Measurements from ENCODE around the gene PINK1. TPM values are rescaled to one million over a fixed set of nuclear protein-coding genes. Genes with fewer than 3 reads are reported as not detected.

The PINK1 gene
- total RNA-seq, 2 experiments from 2014 or later = 4.4 to 4.8 TPM

- peak overlapping the region; percentile 49 for H3K27ac Mint-ChIP-seq
- H3K36me3 Mint-ChIP-seq = peaks cover 50% of the 10 kb centered on the region
- no peak overlapping the region for H3K4me3 Mint-ChIP-seq
- no peaks in the 10 kb centered on the region for H3K9me3 Mint-ChIP-seq
- no peak for DNase-seq
- intact Hi-C loops (cut with micrococcal nuclease) = no loop called here
- H3K4me1 Mint-ChIP-seq (ENCODE audit: low read depth) = peaks cover 38% of the 10 kb centered on the region
- H3K27me3 Mint-ChIP-seq = no peaks in the 10 kb centered on the region
- ChIA-PET CTCF (interaction anchor here (1.5 kb wide), 1 partner anchor 23 kb away, joined by 4 read pairs; no protein-coding TSS in a partner anchor), POLR2A (no interaction called here)
Observed at GRCh38 chr1:20657024-20657423, 23.8 kb downstream of the PINK1 start.

GRCh38 chr1:20658166-20658915 is 25.1 kb downstream of the PINK1 start:
- CTCF ChIA-PET = interaction anchor here (1.7 kb wide), 1 partner anchor 25 kb away, joined by 10 read pairs; the partner anchor contains the start of gene PINK1
- intact Hi-C loops (cut with micrococcal nuclease) = no loop called here
- Mint-ChIP-seq H3K36me3 (peaks cover 39% of the 10 kb centered on the region), H3K9me3 (no peaks in the 10 kb centered on the region), H3K27ac (peak overlapping the region; percentile 98), H3K4me3 (no peak overlapping the region), H3K4me1 (ENCODE audit: low read depth) (peaks cover 46% of the 10 kb centered on the region), H3K27me3 (no peaks in the 10 kb centered on the region)
- POLR2A ChIA-PET = interaction anchor here (0.6 to 1.0 kb wide), 2 partner anchors 10 to 1423 kb away, joined by 3 read pairs; no protein-coding TSS in a partner anchor
- DNase-seq = no peak

GRCh38 chr1:20660363-20660762 is 27.1 kb downstream of the PINK1 start:
- POLR2A ChIA-PET = no interaction called here
- H3K27ac Mint-ChIP-seq = peak overlapping the region; percentile 98
- no peaks in the 10 kb centered on the region for H3K27me3 Mint-ChIP-seq
- no peaks in the 10 kb centered on the region for H3K9me3 Mint-ChIP-seq
- H3K4me1 Mint-ChIP-seq (ENCODE audit: low read depth) = peaks cover 46% of the 10 kb centered on the region
- intact Hi-C loops (cut with micrococcal nuclease) = loop anchor here (2.0 to 5.0 kb wide), 3 partner anchors 72 to 632 kb away; partner anchors contain the start of genes ECE1, HP1BP3 and SH2D5
- H3K4me3 Mint-ChIP-seq = peak overlapping the region; percentile 100
- peaks cover 31% of the 10 kb centered on the region for H3K36me3 Mint-ChIP-seq
- CTCF ChIA-PET = interaction anchor here (1.0 to 2.0 kb wide), 5 partner anchors 9 to 138 kb away, joined by 3 to 14 read pairs (median 3); partner anchors contain the start of gene PINK1
- no peak for DNase-seq

GRCh38 chr1:20660847-20661206 is 27.6 kb downstream of the PINK1 start:
- Mint-ChIP-seq H3K36me3 (peaks cover 29% of the 10 kb centered on the region), H3K27me3 (no peaks in the 10 kb centered on the region), H3K9me3 (no peaks in the 10 kb centered on the region), H3K27ac (peak overlapping the region; percentile 98), H3K4me1 (ENCODE audit: low read depth) (peaks cover 46% of the 10 kb centered on the region), H3K4me3 (peak overlapping the region; percentile 100)
- ChIA-PET CTCF (interaction anchor here (0.9 to 2.0 kb wide), 10 partner anchors 10 to 534 kb away, joined by 3 to 14 read pairs (median 4); partner anchors contain the start of gene PINK1), POLR2A (no interaction called here)
- intact Hi-C loops (cut with micrococcal nuclease) = loop anchor here (2.0 to 5.0 kb wide), 3 partner anchors 71 to 631 kb away; partner anchors contain the start of genes ECE1, HP1BP3 and SH2D5
- DNase-seq = peak; percentile 42

- intact Hi-C loops (cut with micrococcal nuclease) = loop anchor here (2.0 to 5.0 kb wide), 3 partner anchors 71 to 631 kb away; partner anchors contain the start of genes ECE1, HP1BP3 and SH2D5
- H3K27me3 Mint-ChIP-seq = no peaks in the 10 kb centered on the region
- peaks cover 46% of the 10 kb centered on the region for H3K4me1 Mint-ChIP-seq (ENCODE audit: low read depth)
- H3K9me3 Mint-ChIP-seq = no peaks in the 10 kb centered on the region
- DNase-seq = peak; percentile 98
- POLR2A ChIA-PET = no interaction called here
- peaks cover 28% of the 10 kb centered on the region for H3K36me3 Mint-ChIP-seq
- H3K27ac Mint-ChIP-seq = peak within 1 kb of the TSS; percentile 98
- CTCF ChIA-PET = interaction anchor here (0.7 to 2.0 kb wide), 10 partner anchors 10 to 534 kb away, joined by 3 to 14 read pairs (median 4); partner anchors contain the start of gene PINK1
- peak within 1 kb of the TSS; percentile 100 for H3K4me3 Mint-ChIP-seq
Observed at GRCh38 chr1:20661207-20662109, 28.2 kb downstream of the PINK1 start, which contains the start of gene DDOST. Gene DDOST, minus strand, starts transcription at chr1:20661369. Its CDS starts 19 bp downstream, at chr1:20661350.

- CTCF ChIA-PET = interaction anchor here (0.7 to 2.0 kb wide), 5 partner anchors 11 to 533 kb away, joined by 3 to 4 read pairs (median 4); no protein-coding TSS in a partner anchor
Observed at GRCh38 chr1:20662110-20662475, 28.8 kb downstream of the PINK1 start.

GRCh38 chr1:20663365-20663764 is 30.1 kb downstream of the PINK1 start:
- no peak overlapping the region for H3K27ac Mint-ChIP-seq
- ChIA-PET CTCF (no interaction called here), POLR2A (no interaction called here)
- H3K4me1 Mint-ChIP-seq (ENCODE audit: low read depth) = peaks cover 35% of the 10 kb centered on the region
- no peak for DNase-seq
- no peak overlapping the region for H3K4me3 Mint-ChIP-seq
- intact Hi-C loops (cut with micrococcal nuclease) = loop anchor here (5.0 kb wide), 2 partner anchors 69 to 629 kb away; partner anchors contain the start of genes ECE1 and SH2D5
- H3K27me3 Mint-ChIP-seq = no peaks in the 10 kb centered on the region
- no peaks in the 10 kb centered on the region for H3K9me3 Mint-ChIP-seq
- H3K36me3 Mint-ChIP-seq = peaks cover 15% of the 10 kb centered on the region

More at GRCh38 chr1:20662110-20662475, 28.8 kb downstream of the PINK1 start:
- peaks cover 24% of the 10 kb centered on the region for H3K36me3 Mint-ChIP-seq
- H3K4me1 Mint-ChIP-seq (ENCODE audit: low read depth) = peaks cover 43% of the 10 kb centered on the region
- intact Hi-C loops (cut with micrococcal nuclease) = loop anchor here (5.0 kb wide), 2 partner anchors 70 to 630 kb away; partner anchors contain the start of genes ECE1 and SH2D5
- peak overlapping the region; percentile 98 for H3K27ac Mint-ChIP-seq
- H3K9me3 Mint-ChIP-seq = no peaks in the 10 kb centered on the region
- H3K4me3 Mint-ChIP-seq = peak overlapping the region; percentile 100
- DNase-seq = no peak
- no peaks in the 10 kb centered on the region for H3K27me3 Mint-ChIP-seq
- POLR2A ChIA-PET = no interaction called here

GRCh38 chr1:20663969-20664715 is 30.9 kb downstream of the PINK1 start:
- Mint-ChIP-seq H3K27me3 (no peaks in the 10 kb centered on the region), H3K36me3 (peaks cover 13% of the 10 kb centered on the region), H3K9me3 (no peaks in the 10 kb centered on the region), H3K27ac (no peak overlapping the region), H3K4me1 (ENCODE audit: low read depth) (peaks cover 29% of the 10 kb centered on the region), H3K4me3 (no peak overlapping the region)
- ChIA-PET CTCF (no interaction called here), POLR2A (no interaction called here)
- DNase-seq = no peak
- intact Hi-C loops (cut with micrococcal nuclease) = loop anchor here (5.0 kb wide), 2 partner anchors 68 to 628 kb away; partner anchors contain the start of genes ECE1 and SH2D5

GRCh38 chr1:20665726-20666125 is 32.5 kb downstream of the PINK1 start:
- CTCF ChIA-PET = interaction anchor here (1.2 kb wide), 1 partner anchor 31 kb away, joined by 3 read pairs; no protein-coding TSS in a partner anchor
- Mint-ChIP-seq H3K27ac (no peak overlapping the region), H3K36me3 (peaks cover 4% of the 10 kb centered on the region), H3K4me1 (ENCODE audit: low read depth) (peaks cover 14% of the 10 kb centered on the region), H3K4me3 (no peak overlapping the region), H3K9me3 (no peaks in the 10 kb centered on the region), H3K27me3 (no peaks in the 10 kb centered on the region)
- intact Hi-C loops (cut with micrococcal nuclease) = no loop called here
- DNase-seq = no peak
- POLR2A ChIA-PET = no interaction called here

GRCh38 chr1:20666146-20666545 is 32.9 kb downstream of the PINK1 start:
- Mint-ChIP-seq H3K9me3 (no peaks in the 10 kb centered on the region), H3K27ac (no peak overlapping the region), H3K4me3 (no peak overlapping the region), H3K27me3 (no peaks in the 10 kb centered on the region), H3K36me3 (peaks cover 1% of the 10 kb centered on the region), H3K4me1 (ENCODE audit: low read depth) (peaks cover 13% of the 10 kb centered on the region)
- CTCF ChIA-PET = interaction anchor here (1.2 kb wide), 1 partner anchor 31 kb away, joined by 3 read pairs; no protein-coding TSS in a partner anchor
- DNase-seq = no peak
- POLR2A ChIA-PET = no interaction called here
- intact Hi-C loops (cut with micrococcal nuclease) = no loop called here

- Mint-ChIP-seq H3K36me3 (no peaks in the 10 kb centered on the region), H3K4me3 (no peak overlapping the region), H3K9me3 (no peaks in the 10 kb centered on the region), H3K27ac (no peak overlapping the region), H3K4me1 (ENCODE audit: low read depth) (peaks cover 12% of the 10 kb centered on the region), H3K27me3 (no peaks in the 10 kb centered on the region)
- DNase-seq = peak; percentile 44
- ChIA-PET CTCF (interaction anchor here (0.6 to 1.5 kb wide), 3 partner anchors 30 to 81 kb away, joined by 3 read pairs; no protein-coding TSS in a partner anchor), POLR2A (no interaction called here)
- intact Hi-C loops (cut with micrococcal nuclease) = no loop called here
Observed at GRCh38 chr1:20666804-20667203, 33.5 kb downstream of the PINK1 start.

Measured in activated CD4-positive, alpha-beta memory T cell treated with anti-CD3 and anti-CD28 coated beads for 36 hours (primary cell).